ENCODE measurements around the gene CDC42SE2.
"Not testable (repeated sequence)": the region's sequence is repeated elsewhere in the genome, so short reads cannot be mapped to it uniquely, and the experiment has no call there.

Gene CDC42SE2

DNA sequence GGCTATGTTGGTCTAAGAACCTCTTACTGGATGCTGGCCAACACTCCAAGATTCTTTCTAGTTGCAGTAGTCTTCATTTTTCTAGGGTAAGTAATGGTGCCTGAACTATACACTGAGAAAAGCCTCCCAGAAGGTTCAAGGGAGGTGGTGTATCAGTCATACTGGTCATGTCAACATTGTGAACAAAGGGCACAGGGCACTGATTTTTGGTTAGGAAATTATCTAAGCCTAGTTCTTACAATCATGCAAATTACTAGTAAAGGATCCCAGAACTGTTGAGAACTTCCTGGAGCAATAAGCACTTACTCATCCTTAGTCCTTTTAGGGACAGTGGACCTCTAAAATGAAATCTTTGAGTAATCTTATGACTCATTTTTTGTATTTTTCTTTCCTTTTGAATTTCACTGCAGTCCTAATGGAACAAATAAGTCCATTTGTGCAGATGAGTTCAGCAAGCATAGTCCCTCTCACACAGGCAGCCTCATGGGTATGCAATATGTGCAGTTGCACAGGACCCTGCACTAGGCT lies 21.1 kb upstream of the CDC42SE2 start:
- no peak for DNase-seq (ENCODE audit: extremely low spot score)
- TF ChIP-seq, protein P1, sequence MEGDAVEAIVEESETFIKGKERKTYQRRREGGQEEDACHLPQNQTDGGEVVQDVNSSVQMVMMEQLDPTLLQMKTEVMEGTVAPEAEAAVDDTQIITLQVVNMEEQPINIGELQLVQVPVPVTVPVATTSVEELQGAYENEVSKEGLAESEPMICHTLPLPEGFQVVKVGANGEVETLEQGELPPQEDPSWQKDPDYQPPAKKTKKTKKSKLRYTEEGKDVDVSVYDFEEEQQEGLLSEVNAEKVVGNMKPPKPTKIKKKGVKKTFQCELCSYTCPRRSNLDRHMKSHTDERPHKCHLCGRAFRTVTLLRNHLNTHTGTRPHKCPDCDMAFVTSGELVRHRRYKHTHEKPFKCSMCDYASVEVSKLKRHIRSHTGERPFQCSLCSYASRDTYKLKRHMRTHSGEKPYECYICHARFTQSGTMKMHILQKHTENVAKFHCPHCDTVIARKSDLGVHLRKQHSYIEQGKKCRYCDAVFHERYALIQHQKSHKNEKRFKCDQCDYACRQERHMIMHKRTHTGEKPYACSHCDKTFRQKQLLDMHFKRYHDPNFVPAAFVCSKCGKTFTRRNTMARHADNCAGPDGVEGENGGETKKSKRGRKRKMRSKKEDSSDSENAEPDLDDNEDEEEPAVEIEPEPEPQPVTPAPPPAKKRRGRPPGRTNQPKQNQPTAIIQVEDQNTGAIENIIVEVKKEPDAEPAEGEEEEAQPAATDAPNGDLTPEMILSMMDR (IDR thresholded peaks at IDR 0.05; ENCODE audit: control extremely low read depth, extremely low read depth, low read depth, missing control alignments): no peak
- ChIA-PET CTCF (no interaction called here), POLR2A (no interaction called here)

DNA sequence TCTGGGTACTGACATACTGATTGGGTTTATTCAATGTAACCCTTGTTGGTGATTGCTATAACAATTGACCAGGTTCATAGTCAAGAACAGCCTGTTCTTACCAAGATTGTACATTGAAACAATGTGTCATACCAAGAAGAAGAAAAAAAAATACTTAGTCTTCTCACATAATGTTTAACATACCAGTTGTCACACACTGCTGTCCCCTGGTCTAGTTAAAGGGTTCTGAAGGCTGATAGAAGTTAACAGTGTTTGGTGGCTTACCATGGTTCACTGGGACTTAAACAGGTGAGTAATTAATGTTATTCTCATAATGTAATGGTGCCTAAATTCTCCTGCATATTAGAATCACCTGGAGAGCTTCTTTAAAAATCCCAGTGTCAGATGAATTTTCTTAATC lies 18.5 kb upstream of the CDC42SE2 start:
- no peak for DNase-seq (ENCODE audit: extremely low spot score)
- TF ChIP-seq, protein P1 (IDR thresholded peaks at IDR 0.05; ENCODE audit: control extremely low read depth, extremely low read depth, low read depth, missing control alignments): no peak
- ChIA-PET POLR2A (no interaction called here), CTCF (interaction anchor here (0.7 to 2.7 kb wide), 7 partner anchors 8 to 142 kb away, joined by 3 to 6 read pairs (median 4); no protein-coding TSS in a partner anchor)

DNA sequence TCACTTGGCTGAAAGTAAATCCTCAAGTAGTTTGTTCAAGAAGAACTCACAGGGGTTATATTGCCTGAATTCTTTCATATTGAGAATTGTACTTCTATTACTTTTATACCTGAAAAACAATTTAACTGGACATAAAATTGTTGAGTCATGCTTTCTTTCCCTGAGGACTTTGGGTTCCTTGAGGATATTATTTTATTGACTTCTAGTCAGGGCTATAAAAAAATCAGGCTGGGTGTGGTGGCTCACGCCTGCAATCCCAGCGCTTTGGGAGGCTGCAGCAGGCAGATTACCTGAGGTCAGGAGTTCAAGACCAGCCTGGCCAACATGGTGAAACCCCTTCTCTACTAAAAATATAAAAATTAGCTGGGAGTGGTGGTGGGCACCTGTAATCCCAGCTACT lies 17.9 kb upstream of the CDC42SE2 start:
- ChIA-PET POLR2A (no interaction called here), CTCF (interaction anchor here (1.9 to 2.7 kb wide), 2 partner anchors 17 to 31 kb away, joined by 4 to 6 read pairs; no protein-coding TSS in a partner anchor)
- DNase-seq (ENCODE audit: extremely low spot score): no peak
- TF ChIP-seq, protein P1 (IDR thresholded peaks at IDR 0.05; ENCODE audit: control extremely low read depth, extremely low read depth, low read depth, missing control alignments): no peak

DNA sequence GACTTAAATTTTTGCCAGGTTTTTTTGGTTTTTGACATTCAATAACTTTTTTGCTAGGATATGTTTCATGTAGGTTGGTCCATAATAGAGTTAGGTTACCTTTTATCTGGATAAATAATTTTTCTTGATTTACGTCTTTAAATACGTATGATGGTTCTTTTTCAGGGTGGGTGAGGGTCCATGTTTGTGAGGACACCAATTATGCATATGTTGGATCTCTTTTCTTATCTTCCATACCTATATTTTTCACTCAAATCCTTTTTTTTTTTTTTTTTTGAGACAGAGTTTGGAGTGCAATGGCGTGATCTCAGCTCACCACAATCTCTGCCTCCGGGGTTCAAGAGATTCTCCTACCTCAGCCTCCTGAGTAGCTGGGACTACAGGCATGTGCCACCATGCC lies 17.3 kb upstream of the CDC42SE2 start:
- POLR2A ChIA-PET: no interaction called here
- CTCF ChIA-PET: no interaction called here
- TF ChIP-seq, protein P1 (IDR thresholded peaks at IDR 0.05; ENCODE audit: control extremely low read depth, extremely low read depth, low read depth, missing control alignments): no peak
- no peak for DNase-seq (ENCODE audit: extremely low spot score)

DNA sequence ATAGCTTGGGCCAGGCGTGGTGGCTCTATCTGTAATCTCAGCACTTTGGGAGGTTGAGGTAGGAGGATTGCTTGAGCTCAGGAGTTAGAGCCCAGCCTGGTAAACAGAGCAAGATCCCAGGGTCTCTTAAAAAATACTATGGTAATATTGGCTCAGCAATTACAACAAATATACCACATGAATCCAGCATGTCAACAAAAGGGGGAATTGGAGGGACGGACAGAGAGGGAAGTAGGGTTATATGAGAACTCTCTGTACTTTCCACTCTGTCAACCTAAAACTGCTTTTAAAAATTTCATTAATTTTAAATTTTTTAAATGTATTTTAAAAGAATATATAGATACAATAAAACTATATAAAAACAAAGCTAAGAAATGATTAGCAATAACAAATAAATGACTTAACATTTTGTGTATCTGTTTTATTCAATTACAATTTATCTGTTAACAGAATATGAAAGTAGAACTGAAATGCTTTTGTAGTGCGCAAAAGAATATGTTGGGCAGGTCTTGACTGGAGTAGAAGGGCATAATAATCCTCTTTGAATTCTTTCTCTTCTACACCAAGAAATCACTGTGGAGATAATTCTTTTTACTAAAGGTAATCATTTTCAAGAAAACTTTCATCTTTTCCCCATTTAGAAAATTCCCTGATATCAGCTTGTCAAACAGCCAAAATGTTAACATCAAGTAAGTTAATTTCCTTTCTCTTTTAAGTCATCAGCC lies 12.9 kb upstream of the CDC42SE2 start:
- TF ChIP-seq, protein P1 (IDR thresholded peaks at IDR 0.05; ENCODE audit: control extremely low read depth, extremely low read depth, low read depth, missing control alignments): no peak
- DNase-seq (ENCODE audit: extremely low spot score): no peak
- POLR2A ChIA-PET: interaction anchor here (0.7 kb wide), 1 partner anchor 20 kb away, joined by 4 read pairs; no protein-coding TSS in a partner anchor
- CTCF ChIA-PET: interaction anchor here (0.6 to 4.1 kb wide), 12 partner anchors 8 to 132 kb away, joined by 3 to 16 read pairs (median 6); no protein-coding TSS in a partner anchor

DNA sequence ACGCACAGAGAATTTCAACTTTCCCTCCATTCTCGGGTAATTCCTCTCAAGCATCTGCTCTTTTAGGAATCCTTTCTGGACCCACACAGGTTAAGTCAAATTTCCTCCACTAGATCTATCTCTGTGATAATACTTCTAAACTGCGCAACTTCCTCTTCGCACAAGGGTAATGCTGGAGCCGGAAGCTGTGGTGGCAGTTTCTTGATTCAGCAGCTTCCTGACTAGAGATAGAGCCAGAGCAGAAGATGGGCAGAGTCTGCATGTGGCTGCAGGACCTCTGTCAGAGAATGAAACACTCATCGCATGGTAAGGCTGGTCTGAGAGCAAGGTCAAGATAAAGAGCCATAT lies 11.1 kb upstream of the CDC42SE2 start:
- TF ChIP-seq, protein P1 (IDR thresholded peaks at IDR 0.05; ENCODE audit: control extremely low read depth, extremely low read depth, low read depth, missing control alignments): no peak
- CTCF ChIA-PET: interaction anchor here (0.9 to 4.1 kb wide), 8 partner anchors 10 to 130 kb away, joined by 3 to 17 read pairs (median 4); partner anchors contain the start of gene CDC42SE2
- DNase-seq (ENCODE audit: extremely low spot score): peak; percentile 55
- POLR2A ChIA-PET: interaction anchor here (0.5 to 1.1 kb wide), 4 partner anchors 10 to 975 kb away, joined by 3 to 5 read pairs (median 4); no protein-coding TSS in a partner anchor

DNA sequence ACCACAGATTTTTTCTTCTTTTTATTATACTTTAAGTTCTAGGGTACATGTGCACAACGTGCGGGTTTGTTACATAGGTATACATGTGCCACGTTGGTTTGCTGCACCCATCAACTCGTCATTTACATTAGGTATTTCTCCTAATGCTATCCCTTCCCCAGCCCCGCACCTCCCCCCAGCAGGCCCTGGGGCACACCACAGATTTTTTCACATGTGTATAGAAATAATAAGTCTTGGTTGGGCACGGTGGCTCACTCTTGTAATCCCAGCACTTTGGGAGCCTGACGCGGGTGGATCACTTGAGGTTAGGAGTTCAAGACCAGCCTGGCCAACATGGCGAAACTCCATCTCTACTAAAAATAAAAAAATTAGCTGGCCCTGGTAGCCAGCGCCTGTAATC lies 9.8 kb upstream of the CDC42SE2 start:
- CTCF ChIA-PET: interaction anchor here (0.8 to 4.1 kb wide), 6 partner anchors 12 to 129 kb away, joined by 3 to 17 read pairs (median 4); partner anchors contain the start of gene CDC42SE2
- DNase-seq (ENCODE audit: extremely low spot score); POLR2A ChIA-PET: not testable (repeated sequence)
